Epidermal melanocyte (primary cell): ENCODE data around the gene ANO9.

Experiments used
- DNase-seq: peaks from one replicate; pipeline ENCODE4 v3.0.0; 2011; ENCODE audit warnings: low spot score; ENCODE audit not compliant: insufficient read length

ANO9 gene

DNA sequence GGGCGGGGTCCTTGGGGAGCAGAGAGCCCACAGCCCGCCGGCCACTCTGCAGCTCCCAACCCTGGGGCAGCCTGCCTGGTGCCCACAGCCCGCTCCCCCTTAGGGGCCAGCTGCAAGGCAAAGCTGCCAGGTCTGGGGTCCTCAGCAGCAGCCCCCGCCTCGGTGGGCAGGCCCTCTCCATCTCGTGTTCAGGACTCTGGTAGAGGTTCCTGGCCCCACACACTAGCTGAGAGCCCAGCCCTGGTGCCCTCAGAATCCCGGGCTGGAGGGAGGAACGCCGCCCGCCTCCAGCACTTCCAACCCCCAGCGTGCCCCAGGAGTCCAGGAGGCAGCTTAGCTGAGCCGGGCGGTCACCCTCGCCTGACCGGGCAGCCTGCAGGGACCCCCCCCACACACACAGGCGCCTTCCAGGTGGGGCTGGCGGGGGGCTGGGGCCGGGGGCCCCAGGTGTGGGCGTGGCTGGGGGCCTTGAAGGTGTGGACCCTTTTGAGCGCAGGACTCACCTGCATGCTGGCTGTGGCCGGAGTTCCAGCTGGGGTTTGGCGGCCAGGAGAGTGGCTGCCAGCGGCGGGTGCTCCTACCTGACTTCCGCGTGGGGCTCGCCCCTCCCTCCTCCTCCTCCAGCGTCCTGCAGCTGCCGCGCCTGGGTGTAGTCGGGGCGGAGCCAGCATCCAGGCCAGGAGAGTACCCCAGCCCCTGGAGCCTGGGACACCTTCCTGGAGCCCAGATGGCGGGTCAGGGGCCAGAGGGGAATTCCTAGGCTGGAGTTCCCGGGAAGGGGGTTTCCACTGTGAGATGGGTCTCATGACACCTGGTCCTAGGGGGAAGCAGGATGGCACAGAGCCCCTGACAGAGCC lies at the start of gene ANO9:
ANO9 (minus strand) TSS at position 594 of the 857 bp plus-strand sequence; CDS start at position 509, 85 bp downstream.
- no peak for DNase-seq

GRCh38 chr11:491358-491757 lies 49.5 kb upstream of the ANO9 start:
- DNase-seq = no peak

DNA sequence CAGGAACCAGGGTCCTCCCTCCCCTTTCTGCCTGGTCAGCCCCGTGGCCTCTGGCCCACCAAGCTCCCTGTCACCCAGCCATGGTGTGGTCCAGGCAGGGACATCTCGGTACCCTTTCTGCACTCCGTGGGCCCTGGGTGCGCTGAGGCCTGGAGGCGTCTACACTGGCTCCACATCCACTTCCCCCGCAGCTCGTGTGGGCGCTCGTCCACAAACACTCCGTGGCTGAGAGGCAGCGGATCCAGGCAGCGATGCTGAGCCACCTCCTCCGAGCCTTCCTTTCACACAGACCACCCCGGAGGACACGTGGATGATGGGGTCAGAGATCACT lies 49.1 kb upstream of the ANO9 start:
- no peak for DNase-seq

DNA sequence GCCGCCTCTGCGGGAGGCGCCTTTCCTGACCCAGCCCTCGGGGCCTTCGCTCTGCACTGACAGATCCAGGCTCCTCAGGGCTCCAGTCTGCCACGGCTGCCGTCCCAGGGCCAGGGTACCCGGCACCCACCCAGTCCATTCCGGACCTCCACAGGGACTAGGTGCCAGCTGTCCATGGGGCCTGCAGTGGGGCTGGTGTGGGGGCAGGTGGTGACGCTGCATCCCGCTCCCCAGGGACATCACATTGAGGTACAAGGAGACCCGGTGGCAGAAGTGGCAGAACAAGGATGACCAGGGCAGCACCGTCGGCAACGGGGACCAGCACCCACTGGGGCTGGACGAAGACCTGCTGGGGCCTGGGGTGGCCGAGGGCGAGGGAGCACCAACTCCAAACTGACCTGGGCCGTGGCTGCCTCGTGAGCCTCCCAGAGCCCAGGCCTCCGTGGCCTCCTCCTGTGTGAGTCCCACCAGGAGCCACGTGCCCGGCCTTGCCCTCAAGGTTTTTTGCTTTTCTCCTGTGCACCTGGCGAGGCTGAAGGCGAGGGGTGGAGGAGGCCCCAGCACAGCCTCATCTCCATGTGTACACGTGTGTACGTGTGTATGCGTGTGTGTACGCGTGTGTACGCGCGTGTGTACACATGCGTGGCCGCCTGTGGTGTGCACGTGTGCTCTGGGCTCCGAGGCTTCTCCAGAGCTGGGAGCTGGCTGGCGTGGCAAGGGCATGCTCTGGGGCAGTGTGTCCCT lies 48.5 kb upstream of the ANO9 start:
- no peak for DNase-seq

- DNase-seq = no peak
These were observed 47.9 kb upstream of the ANO9 start for GRCh38 chr11:489610-490185.

- no peak for DNase-seq
These were observed 47.2 kb upstream of the ANO9 start for GRCh38 chr11:488992-489391.

DNA sequence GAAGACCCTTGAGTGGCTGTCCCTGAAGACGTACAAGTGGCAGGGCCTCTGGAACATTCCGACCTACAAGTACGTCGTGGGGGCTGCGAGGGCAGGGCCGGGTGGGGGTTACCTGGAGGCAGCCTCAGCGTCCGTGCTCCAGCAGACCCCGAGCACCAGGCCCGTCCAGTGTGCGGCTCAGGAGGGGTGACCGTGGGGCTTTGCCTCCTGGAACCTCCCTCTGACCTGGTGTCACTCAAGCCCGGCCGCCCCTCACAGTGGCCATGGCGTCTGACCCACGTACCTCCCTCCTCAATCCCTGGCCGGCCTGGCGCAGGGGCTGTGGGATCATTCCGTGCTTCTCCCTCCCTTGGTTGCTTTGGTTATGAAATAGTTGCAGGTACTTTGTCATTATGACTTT lies 46.8 kb upstream of the ANO9 start:
- DNase-seq = no peak

DNA sequence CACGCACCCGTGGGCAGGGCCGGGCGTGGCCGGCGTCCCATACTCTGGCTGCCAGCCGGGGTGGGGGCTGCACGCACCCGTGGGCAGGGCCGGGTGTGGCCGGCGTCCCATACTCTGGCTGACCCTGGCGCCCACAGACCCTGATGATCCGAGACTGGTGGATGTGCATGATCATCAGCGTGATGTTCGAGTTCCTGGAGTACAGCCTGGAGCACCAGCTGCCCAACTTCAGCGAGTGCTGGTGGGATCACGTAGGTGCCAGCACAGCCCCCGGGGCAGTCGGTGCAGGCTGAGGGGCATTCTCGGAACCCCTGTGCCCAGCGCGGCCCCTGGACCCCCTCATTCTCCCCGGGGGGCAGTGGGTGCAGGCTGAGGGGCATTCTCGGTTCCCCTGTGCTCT lies 46.3 kb upstream of the ANO9 start:
- DNase-seq = no peak

DNA sequence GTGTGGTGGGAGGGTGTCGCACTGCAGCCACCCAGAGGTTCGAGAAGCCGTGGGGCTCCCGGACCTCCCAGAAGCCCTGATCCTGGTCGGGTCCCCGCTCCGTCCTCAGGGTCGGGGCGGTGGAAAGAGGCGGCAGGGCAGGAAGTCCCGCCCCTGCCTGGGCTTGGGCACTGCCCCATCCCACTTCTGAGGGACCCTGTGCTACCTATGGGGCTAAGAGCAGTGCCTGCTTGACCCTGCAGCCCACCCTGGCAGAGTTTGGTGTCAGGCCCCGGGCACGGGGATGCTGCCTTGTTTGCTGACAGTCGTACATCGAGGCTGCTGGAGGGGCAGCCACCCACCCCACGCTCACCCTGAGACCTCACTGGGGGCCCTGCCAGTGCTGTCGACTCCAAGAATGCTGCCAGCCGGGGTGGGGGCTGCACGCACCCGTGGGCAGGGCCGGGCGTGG lies 45.8 kb upstream of the ANO9 start:
- no peak for DNase-seq

DNA sequence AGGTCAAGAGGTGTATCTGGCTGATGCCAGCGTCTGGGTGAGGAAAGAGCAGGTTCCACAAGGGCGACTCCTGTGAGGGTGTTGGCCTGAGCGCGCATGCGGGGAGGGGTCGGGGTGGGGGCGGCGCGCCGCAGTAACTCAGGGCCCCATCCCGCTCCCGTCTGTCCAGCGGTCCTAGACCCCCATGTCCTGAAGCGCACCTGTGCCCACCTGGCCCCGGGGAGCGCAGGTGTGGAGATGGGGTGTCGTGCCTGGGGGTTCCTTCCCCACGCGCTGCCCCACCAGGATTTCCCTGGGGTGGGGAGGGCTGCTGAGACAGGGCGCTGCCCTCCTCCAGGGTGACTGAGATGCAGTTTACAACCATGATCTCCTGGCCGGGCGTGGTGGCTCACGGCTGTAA lies 44.4 kb upstream of the ANO9 start:
- no peak for DNase-seq

DNA sequence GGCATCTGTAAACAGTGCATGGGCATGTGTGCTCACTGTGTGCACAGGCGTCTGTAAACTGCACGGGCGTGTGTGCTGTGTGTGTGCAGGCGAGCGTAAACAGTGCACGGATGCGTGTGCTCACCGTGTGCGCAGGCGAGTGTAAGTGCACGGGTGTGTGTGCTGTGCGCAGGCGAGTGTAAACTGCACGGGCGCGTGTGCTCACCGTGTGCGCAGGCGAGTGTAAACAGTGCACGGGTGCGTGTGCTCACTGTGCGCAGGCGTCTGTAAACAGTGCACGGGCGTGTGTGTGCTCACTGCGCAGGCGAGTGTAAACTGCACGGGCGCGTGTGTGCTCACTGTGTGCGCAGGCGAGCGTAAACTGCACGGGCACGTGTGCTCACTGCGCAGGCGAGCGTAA lies 42.8 kb upstream of the ANO9 start:
- no peak for DNase-seq

- DNase-seq = no peak
These were observed 37.5 kb upstream of the ANO9 start for GRCh38 chr11:479311-479710.

DNA sequence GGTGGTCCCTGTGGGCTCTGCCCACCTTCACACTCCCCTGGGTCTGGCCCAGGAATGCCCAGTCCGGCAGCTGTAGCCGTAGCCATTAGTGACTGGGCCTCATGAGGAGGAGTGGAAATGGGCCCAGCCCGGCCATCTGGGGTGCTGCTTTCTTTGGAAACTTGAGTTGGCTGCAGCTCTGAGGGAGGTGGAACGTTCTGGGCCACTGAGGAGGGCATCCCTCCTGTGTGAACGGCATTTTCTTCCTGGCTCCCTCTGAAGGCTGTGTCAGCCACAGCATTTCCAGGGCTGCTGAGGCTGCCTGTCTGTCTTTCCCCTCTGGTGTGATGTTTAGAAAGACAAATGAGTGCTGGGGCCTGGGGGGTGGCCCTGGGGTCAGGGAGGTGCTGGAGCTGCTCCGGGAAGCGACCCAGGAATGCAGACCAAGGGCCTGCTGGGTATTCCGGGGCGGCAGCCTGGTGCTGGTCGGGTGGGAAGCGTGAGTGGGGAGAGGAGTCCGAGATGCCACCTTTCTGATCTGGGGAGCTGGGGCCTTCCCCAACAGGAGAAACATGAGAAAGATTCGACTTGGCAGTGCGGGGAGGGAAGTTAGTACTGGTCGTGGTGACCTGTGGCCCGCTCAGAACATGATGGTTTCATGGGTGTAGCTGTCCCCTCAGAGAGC lies 35.4 kb upstream of the ANO9 start:
- DNase-seq = no peak

- no peak for DNase-seq
These were observed 34.6 kb upstream of the ANO9 start for GRCh38 chr11:476416-476815.

DNA sequence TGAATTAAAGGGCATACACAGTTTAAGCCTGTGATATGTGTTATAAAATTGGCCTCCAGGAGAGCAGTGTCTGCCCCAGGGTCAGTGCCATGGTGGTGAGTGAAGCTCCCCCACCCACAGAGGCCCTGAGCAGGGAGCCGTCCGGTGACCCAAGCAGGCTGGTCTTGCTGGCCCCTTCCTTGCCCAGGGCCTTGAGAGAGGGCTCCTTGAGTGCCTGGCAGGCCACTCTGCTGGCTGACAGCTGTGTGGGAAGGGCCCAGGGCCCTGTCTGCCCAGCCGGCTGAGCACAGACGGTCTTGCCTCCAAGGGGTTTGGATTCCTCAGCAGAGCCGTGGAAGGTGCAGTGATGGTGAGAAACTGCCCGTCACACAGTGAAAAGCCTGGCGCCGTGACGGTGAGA lies 34.1 kb upstream of the ANO9 start:
- no peak for DNase-seq

GRCh38 chr11:474914-475506 lies 33.2 kb upstream of the ANO9 start:
- no peak for DNase-seq

GRCh38 chr11:473962-474785 lies 32.4 kb upstream of the ANO9 start:
- DNase-seq = no peak

DNA sequence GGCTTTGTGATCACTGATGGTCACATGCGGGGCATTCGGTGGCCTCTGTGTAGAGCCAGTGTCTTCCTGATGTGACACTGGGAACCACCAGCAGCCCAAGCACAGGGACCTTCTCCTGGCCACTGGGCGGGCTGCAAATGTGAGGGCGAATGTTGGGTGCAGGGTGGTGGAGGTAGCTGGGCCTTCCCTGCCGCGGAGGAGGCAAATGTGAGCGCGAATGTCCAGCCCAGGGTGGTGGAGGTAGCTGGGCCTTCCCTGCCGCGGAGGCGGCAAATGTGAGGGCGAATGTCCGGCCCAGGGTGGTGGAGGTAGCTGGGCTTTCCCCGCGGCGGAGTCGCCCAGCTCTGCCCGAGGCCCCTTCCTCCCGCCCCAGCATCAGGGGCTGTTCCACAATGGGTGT lies 31.6 kb upstream of the ANO9 start:
- no peak for DNase-seq

DNA sequence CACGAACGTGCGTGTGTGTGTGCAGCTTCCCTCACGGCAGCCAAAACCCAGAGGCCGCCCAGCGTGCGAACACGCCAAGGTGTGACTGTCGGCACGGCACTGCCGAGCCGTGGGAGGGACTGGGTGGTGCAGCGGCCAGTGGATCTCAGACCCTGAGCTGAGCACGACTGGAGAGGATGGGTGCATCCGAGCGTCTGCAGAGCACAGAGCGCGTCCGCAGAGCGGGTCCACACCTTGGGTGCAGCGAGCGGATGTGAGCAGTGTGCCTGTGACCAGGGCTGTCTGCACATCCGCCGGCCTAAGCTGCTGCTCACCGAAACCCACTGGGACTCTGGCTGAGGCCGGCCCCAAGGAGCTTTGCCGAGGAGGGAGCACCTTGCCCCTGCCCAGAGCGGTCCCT lies 31.0 kb upstream of the ANO9 start:
- no peak for DNase-seq

DNA sequence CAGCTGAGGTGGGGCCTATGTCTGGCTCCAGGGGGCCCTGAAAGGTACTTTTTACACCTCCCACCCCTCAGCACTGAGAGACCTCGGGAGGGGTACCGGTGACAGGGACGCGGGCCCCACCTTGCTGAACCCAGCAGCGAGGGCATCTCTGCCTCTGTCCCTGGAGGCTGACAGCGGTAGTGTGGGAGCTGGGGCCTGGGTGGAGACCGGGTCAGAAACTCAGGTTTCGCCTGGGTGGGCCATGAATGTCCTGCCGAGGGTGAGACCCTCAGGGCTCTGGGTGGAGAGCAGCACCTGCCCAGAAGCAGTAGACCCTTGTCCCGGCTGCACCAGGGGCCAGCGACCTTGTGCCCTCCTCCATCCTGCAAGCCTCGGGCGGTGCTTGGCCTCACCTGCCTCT lies 30.5 kb upstream of the ANO9 start:
- DNase-seq = no peak
